ENCODE data around the gene NCKAP5.

NCKAP5 gene

GRCh38 chr2:132797071-132797470, 771.2 kb downstream of the NCKAP5 start:
- DNase-seq (ENCODE audit: low spot score) = no peak

GRCh38 chr2:132795220-132795619, 773.0 kb downstream of the NCKAP5 start:
- no peak for DNase-seq (ENCODE audit: low spot score)

GRCh38 chr2:132793532-132793931, 774.7 kb downstream of the NCKAP5 start:
- no peak for DNase-seq (ENCODE audit: low spot score)

- DNase-seq (ENCODE audit: low spot score) = no peak
These were observed 778.0 kb downstream of the NCKAP5 start for GRCh38 chr2:132790207-132790785.

- no peak for DNase-seq (ENCODE audit: low spot score)
These were observed 779.2 kb downstream of the NCKAP5 start for GRCh38 chr2:132789066-132789465.

GRCh38 chr2:132788310-132788838, 779.9 kb downstream of the NCKAP5 start:
- DNase-seq (ENCODE audit: low spot score) = no peak

- DNase-seq (ENCODE audit: low spot score) = no peak
These were observed 784.4 kb downstream of the NCKAP5 start for GRCh38 chr2:132783883-132784282.

GRCh38 chr2:132782176-132782783, 786.0 kb downstream of the NCKAP5 start:
- DNase-seq (ENCODE audit: low spot score) = no peak

GRCh38 chr2:132780651-132781050, 787.6 kb downstream of the NCKAP5 start:
- DNase-seq (ENCODE audit: low spot score) = no peak

GRCh38 chr2:132779206-132779721, 789.0 kb downstream of the NCKAP5 start:
- no peak for DNase-seq (ENCODE audit: low spot score)

- DNase-seq (ENCODE audit: low spot score) = no peak
These were observed 792.0 kb downstream of the NCKAP5 start for GRCh38 chr2:132776287-132776686.

- no peak for DNase-seq (ENCODE audit: low spot score)
These were observed 794.1 kb downstream of the NCKAP5 start for GRCh38 chr2:132774189-132774588.

GRCh38 chr2:132773331-132773730, 794.9 kb downstream of the NCKAP5 start:
- no peak for DNase-seq (ENCODE audit: low spot score)

- no peak for DNase-seq (ENCODE audit: low spot score)
These were observed 795.9 kb downstream of the NCKAP5 start for GRCh38 chr2:132772340-132772739.

GRCh38 chr2:132766573-132766972, 801.7 kb downstream of the NCKAP5 start:
- DNase-seq (ENCODE audit: low spot score) = no peak

- no peak for DNase-seq (ENCODE audit: low spot score)
These were observed 806.8 kb downstream of the NCKAP5 start for GRCh38 chr2:132761437-132761836.

GRCh38 chr2:132760971-132761370, 807.3 kb downstream of the NCKAP5 start:
- no peak for DNase-seq (ENCODE audit: low spot score)

GRCh38 chr2:132760405-132760804, 807.9 kb downstream of the NCKAP5 start:
- no peak for DNase-seq (ENCODE audit: low spot score)

- DNase-seq (ENCODE audit: low spot score) = no peak
These were observed 809.3 kb downstream of the NCKAP5 start for GRCh38 chr2:132758995-132759394.

- no peak for DNase-seq (ENCODE audit: low spot score)
These were observed 810.6 kb downstream of the NCKAP5 start for GRCh38 chr2:132757676-132758075.

- no peak for DNase-seq (ENCODE audit: low spot score)
These were observed 811.2 kb downstream of the NCKAP5 start for GRCh38 chr2:132757002-132757589.

GRCh38 chr2:132754867-132755472, 813.3 kb downstream of the NCKAP5 start:
- no peak for DNase-seq (ENCODE audit: low spot score)

- no peak for DNase-seq (ENCODE audit: low spot score)
These were observed 813.9 kb downstream of the NCKAP5 start for GRCh38 chr2:132754392-132754791.
